Ovary (tissue), 9 donors: ENCODE results near the gene PHLDB3. TPM values are rescaled to one million over a fixed set of nuclear protein-coding genes. Genes with fewer than 3 reads are reported as not detected.

Experiments
- DNase-seq, 5 donors: peaks; one replicate each; pipeline ENCODE4 v3.0.0-alpha.2; 2019 to 2020
- H3K27ac ChIP-seq, 2 donors: fragments of 200-600 bp; one replicate each; pipeline versions ENCODE4 v1.5.1 to v1.8.0; 2019 to 2022
- H3K27me3 ChIP-seq: fragments of 200-600 bp; one replicate; pipeline ENCODE4 v1.8.0; 2022
- H3K36me3 ChIP-seq: fragments of 200-600 bp; sonication (generic); one replicate; pipeline ENCODE4 v1.5.1; 2019
- H3K4me1 ChIP-seq: one replicate; pipeline ENCODE4 v1.8.1; 2013; ENCODE audit warnings: mild to moderate bottlenecking, moderate library complexity; ENCODE audit not compliant: insufficient read depth
- H3K4me3 ChIP-seq: fragments of 200-600 bp; sonication (generic); one replicate; pipeline ENCODE4 v1.5.1; 2017
- H3K9me3 ChIP-seq, 2 donors: fragments of 200-600 bp in 1 of 2; sonication (generic) in 1 of 2; one replicate each; pipeline versions ENCODE4 v1.5.1 to v1.8.1; 2013 to 2019; ENCODE audit warnings: mild to moderate bottlenecking in 1 of 2, moderate library complexity in 1 of 2
- EP300 ChIP-seq: sonication (generic); formaldehyde crosslinking; IDR thresholded peaks from one replicate; pipeline ENCODE4 v1.6.1; 2017; ENCODE audit warnings: antibody characterized with exemption
- POLR2A ChIP-seq: fragments of 450-650 bp; IDR thresholded peaks from one replicate; pipeline ENCODE4 v1.6.1; 2017; ENCODE audit warnings: antibody characterized with exemption, mild to moderate bottlenecking, moderate library complexity
- WGBS, 3 donors: extraction: QIAGEN DNeasy Blood & Tissue Kit in 1 of 3; methylation state at CpG; one replicate each; pipeline versions ENCODE4 v1.1.5 to v1.1.7; 2013 to 2017; 5-methylcytosine and 5-hydroxymethylcytosine counted together
- intact Hi-C, 4 donors: fragments of 100-400 bp; cut with DNase I; formaldehyde crosslinking; loops; one replicate each; pipeline versions ENCODE4 v1.11.0 to v1.15.1; 2022 to 2023
- polyA plus RNA-seq, 2 donors: library from polyadenylated mRNA; stranded (reverse); fragments of 200-250 nt in 1 of 2; fragments of 350-450 nt in 1 of 2; fragmentation: Illumina TruSeq in 1 of 2; extraction: RNeasy Lipid Tissue Mini Kit (QIAGEN cat#74804) in 1 of 2; gene quantifications; one replicate each; pipeline ENCODE4 v1.2.3, GENCODE V29; 2013 to 2014
- total RNA-seq, 7 donors: library from RNA; depleted of rRNA in 2 of 7; stranded (reverse); fragments of >200 nt in 2 of 7; fragmentation: NEBNext Ultra II Directional in 3 of 7; extraction: Animal tissue kit (Norgen Biotek cat#: 25700) in 3 of 7; gene quantifications; one replicate each; pipeline versions ENCODE4 v1.1.0 to v1.2.4, GENCODE V29; 2016 to 2023
- TF ChIP-seq, protein P1 (sequence below), 3 donors: fragments of 450-650 bp in 2 of 3; fragments of 200-600 bp in 1 of 3; IDR thresholded peaks; one replicate each; pipeline versions ENCODE4 v1.5.1 to v1.8.0; 2016 to 2022; ENCODE audit warnings: antibody characterized with exemption in 3 of 3, mild to moderate bottlenecking in 1 of 3
- donor health status: DM: no; HTN: no; CAD: no; lungs with moderate emphysema.
- donor health status: DM: no; HTN: no; CAD: no.
- donor health status: Bipolar disorder and iron deficiency.
- donor health status: DM: yes; HTN: yes; CAD: no.
- donor health status: DM: no; HTN: no; CAD: no.
- donor health status: DM: yes; HTN: yes; CAD: no.

The PHLDB3 gene
- total and polyA plus RNA-seq, 9 donors = 1.4 to 29.7 (median 20.6) TPM

DNA sequence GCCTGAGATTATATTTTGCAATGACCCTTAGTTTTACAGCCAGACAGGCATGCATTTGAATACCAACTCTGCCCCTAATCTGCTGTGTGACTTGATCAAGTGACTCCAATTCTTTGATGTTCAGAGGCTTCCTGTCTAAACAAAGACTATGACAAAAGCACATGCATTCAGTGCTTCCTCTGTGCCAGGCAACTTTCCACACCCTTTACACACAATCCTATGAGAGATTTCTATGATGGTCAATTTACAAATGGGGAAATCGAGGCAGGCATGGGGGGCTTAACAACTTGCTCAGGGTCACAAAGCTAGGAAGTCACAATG lies 35.4 kb downstream of the PHLDB3 start:
- no peak overlapping the region for H3K27ac ChIP-seq

DNA sequence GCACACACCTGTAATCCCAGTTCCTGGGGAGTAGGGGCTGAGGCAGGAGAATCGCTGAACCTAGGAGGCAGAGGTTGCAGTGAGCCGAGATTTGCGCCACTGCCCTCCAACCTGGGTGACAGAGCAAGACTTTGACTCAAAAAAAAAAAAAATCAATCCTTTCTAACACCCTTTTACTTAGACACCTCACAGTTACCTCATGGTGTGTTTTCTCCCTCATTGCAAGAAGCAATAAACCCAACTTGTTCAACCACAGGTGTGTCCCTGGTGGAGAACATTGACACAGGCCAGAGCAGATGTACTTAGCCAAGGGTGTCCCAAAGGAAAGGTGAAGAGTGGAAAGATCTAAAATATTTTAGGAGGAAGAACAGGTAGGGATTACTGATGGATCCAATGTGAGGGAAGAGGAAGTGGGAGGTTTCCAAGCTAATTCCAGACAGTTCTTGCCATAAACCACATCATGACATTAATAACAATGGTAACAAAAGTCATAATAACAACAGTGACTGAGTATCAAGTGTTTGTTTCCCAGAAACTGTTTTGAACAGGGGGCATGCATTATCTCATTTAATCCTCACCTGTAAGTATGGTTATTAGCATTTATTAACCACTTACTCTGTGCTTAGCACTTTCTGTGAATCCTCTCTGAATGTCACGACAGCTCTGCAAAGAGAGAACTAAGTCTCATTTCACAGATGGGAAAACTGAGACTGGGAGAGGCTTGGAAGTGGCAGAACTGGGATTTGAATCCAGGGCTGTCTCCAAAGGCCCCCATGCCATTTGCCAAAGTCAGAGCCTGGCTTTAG lies 36.0 kb downstream of the PHLDB3 start:
- intact Hi-C loops = no loop called here
- no peak for TF ChIP-seq EP300
- TF ChIP-seq, protein P1, sequence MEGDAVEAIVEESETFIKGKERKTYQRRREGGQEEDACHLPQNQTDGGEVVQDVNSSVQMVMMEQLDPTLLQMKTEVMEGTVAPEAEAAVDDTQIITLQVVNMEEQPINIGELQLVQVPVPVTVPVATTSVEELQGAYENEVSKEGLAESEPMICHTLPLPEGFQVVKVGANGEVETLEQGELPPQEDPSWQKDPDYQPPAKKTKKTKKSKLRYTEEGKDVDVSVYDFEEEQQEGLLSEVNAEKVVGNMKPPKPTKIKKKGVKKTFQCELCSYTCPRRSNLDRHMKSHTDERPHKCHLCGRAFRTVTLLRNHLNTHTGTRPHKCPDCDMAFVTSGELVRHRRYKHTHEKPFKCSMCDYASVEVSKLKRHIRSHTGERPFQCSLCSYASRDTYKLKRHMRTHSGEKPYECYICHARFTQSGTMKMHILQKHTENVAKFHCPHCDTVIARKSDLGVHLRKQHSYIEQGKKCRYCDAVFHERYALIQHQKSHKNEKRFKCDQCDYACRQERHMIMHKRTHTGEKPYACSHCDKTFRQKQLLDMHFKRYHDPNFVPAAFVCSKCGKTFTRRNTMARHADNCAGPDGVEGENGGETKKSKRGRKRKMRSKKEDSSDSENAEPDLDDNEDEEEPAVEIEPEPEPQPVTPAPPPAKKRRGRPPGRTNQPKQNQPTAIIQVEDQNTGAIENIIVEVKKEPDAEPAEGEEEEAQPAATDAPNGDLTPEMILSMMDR (IDR thresholded peaks at IDR 0.05) = no peak
- TF ChIP-seq POLR2A = no peak
- Histone ChIP-seq H3K4me3 (no peak overlapping the region), H3K27ac (no peak overlapping the region), H3K27me3 (no peaks in the 10 kb centered on the region), H3K9me3 (no peaks in the 10 kb centered on the region), H3K4me1 (no peaks in the 10 kb centered on the region), H3K36me3 (no peaks in the 10 kb centered on the region)
- DNase-seq = no peak
- 94 to 98% (median 96%) methylated on average over 4 of the region's 4 CpGs for WGBS, 3 donors

More for the DNA sequence above, 35.4 kb downstream of the PHLDB3 start:
- 57 to 68% (median 59%) methylated on average over 1 of the region's 1 CpG for whole genome bisulfite sequencing, 3 donors
- intact Hi-C loops = no loop called here
- Histone ChIP-seq H3K27me3 (no peaks in the 10 kb centered on the region), H3K9me3 (no peaks in the 10 kb centered on the region), H3K36me3 (no peaks in the 10 kb centered on the region), H3K4me1 (no peaks in the 10 kb centered on the region), H3K4me3 (no peak overlapping the region)
- no peak for DNase-seq
- TF ChIP-seq POLR2A (no peak), EP300 (no peak)
- TF ChIP-seq, protein P1 (IDR thresholded peaks at IDR 0.05) = no peak

DNA sequence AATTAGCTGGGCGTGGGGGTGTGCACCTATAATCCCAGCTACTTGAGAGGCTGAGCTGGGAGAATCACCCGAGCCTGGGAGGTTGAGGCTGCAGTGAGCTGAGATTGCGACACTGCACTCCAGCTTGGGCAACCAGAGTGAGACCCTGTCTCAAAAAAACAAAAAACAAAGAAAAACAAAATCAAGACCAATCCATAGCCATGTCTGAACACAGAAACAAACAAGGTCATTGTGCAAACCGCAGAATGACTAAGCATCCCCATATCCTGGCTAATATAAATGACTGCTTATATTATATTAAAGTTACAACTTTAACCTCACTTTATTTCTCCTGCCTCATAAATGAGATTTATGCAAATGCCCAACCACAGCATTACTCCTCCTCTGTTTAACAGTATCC lies 36.8 kb downstream of the PHLDB3 start:
- Histone ChIP-seq H3K9me3 (no peaks in the 10 kb centered on the region), H3K4me3 (no peak overlapping the region), H3K27ac (no peak overlapping the region), H3K36me3 (no peaks in the 10 kb centered on the region), H3K27me3 (no peaks in the 10 kb centered on the region), H3K4me1 (no peaks in the 10 kb centered on the region)
- 76 to 84% (median 80%) methylated on average over 4 of the region's 4 CpGs for WGBS, 3 donors
- no peak for DNase-seq
- intact Hi-C loops = no loop called here
- no peak for TF ChIP-seq EP300
- TF ChIP-seq POLR2A = no peak
- TF ChIP-seq, protein P1 (IDR thresholded peaks at IDR 0.05) = no peak

DNA sequence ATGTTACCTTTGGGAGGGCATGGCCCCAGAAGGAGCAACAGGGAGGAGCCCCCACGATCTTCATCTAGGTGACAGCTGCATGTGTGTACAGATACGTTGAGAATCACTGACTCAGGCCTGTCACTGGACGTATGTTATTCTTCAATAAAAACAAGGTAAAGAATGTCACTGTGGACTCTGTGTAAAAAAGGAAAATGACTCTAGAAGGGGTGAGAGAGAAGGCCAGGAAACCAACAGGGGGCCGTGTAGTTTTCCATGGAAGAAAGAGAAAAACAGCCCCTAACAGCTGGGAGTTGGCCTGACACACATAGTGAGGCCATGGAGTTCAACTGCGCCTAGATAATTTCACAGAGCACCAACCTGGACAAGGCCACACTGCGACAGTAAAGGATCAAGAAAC lies 37.3 kb downstream of the PHLDB3 start:
- no peak for TF ChIP-seq POLR2A
- TF ChIP-seq, protein P1 (IDR thresholded peaks at IDR 0.05) = no peak
- TF ChIP-seq EP300 = no peak
- intact Hi-C loops = no loop called here
- H3K27me3 ChIP-seq = no peaks in the 10 kb centered on the region
- WGBS, 3 donors = 75 to 82% (median 80%) methylated on average over 6 of the region's 6 CpGs
- H3K4me3 ChIP-seq = no peak overlapping the region
- H3K27ac ChIP-seq = no peak overlapping the region
- no peaks in the 10 kb centered on the region for H3K9me3 ChIP-seq
- no peaks in the 10 kb centered on the region for H3K36me3 ChIP-seq
- no peaks in the 10 kb centered on the region for H3K4me1 ChIP-seq
- DNase-seq = no peak
